ENCODE data around the gene RUNDC3A.

DNA sequence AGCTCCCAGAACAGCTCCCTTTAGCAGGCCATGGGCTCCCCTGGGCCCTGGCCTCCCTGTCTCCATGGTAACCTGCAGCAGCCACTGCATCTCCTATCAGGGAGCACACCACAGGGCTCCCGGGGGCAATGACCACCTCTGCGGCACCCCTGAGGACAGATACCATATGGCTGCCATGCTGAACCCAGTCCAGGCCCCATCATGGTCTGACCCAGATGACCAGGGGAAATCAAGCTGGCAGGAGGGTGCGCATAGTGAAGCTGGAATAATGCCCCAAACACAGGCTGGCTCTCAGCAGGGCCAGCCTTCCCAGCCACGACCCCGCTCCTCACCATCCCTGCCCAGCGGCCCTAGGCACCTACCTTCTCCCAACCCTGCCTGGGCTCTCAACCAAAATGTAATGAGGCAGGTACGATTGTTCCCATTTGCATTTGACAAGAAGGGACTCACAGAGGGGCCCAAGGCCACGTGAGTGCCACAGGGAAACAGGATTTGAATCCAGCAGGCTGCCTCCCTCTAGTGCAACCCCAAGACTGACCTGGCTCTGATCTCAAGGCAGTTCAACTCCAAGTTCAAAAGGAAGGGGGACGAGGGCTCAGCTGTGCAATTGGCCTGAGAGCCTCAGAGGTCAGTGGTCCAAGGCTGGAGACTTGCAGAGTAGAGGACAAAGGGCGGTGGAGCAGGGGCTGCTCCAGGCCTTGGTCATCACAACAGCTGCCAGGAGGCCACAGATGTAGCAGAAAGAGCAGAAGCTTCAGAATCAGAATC is 2.4 kb downstream of the RUNDC3A start:
- TF ChIP-seq, protein P1, sequence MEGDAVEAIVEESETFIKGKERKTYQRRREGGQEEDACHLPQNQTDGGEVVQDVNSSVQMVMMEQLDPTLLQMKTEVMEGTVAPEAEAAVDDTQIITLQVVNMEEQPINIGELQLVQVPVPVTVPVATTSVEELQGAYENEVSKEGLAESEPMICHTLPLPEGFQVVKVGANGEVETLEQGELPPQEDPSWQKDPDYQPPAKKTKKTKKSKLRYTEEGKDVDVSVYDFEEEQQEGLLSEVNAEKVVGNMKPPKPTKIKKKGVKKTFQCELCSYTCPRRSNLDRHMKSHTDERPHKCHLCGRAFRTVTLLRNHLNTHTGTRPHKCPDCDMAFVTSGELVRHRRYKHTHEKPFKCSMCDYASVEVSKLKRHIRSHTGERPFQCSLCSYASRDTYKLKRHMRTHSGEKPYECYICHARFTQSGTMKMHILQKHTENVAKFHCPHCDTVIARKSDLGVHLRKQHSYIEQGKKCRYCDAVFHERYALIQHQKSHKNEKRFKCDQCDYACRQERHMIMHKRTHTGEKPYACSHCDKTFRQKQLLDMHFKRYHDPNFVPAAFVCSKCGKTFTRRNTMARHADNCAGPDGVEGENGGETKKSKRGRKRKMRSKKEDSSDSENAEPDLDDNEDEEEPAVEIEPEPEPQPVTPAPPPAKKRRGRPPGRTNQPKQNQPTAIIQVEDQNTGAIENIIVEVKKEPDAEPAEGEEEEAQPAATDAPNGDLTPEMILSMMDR (IDR thresholded peaks at IDR 0.05; ENCODE audit: low read depth, low read length) = no peak
- TF ChIP-seq EZH2phosphoT487 (IDR thresholded peaks at IDR 0.05; ENCODE audit: low read depth) = no peak

Measured in OCI-LY3 (cell line).